SHP77 treated with DMSO at 0.1 percent for 48 hours (cell line): ENCODE measurements around the gene DHX36.

Experiments used
- DNase-seq: peaks from one replicate; lab custom pipeline; 2025; lab: John Stamatoyannopoulos, UW

DHX36 gene

GRCh38 chr3:154224366-154224765 is 99.9 kb downstream of the DHX36 start:
- DNase-seq = no peak

GRCh38 chr3:154223519-154223918 is 100.8 kb downstream of the DHX36 start:
- no peak for DNase-seq
